ENCODE measurements around the gene TNKS1BP1.

- TF ChIP-seq, protein P1, sequence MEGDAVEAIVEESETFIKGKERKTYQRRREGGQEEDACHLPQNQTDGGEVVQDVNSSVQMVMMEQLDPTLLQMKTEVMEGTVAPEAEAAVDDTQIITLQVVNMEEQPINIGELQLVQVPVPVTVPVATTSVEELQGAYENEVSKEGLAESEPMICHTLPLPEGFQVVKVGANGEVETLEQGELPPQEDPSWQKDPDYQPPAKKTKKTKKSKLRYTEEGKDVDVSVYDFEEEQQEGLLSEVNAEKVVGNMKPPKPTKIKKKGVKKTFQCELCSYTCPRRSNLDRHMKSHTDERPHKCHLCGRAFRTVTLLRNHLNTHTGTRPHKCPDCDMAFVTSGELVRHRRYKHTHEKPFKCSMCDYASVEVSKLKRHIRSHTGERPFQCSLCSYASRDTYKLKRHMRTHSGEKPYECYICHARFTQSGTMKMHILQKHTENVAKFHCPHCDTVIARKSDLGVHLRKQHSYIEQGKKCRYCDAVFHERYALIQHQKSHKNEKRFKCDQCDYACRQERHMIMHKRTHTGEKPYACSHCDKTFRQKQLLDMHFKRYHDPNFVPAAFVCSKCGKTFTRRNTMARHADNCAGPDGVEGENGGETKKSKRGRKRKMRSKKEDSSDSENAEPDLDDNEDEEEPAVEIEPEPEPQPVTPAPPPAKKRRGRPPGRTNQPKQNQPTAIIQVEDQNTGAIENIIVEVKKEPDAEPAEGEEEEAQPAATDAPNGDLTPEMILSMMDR (conservative IDR thresholded peaks at IDR 0.05): no peak
- TF ChIP-seq EZH2 (IDR thresholded peaks at IDR 0.05; ENCODE audit: low read depth): no peak
Measured at GRCh38 chr11:57368845-57369232, 44.1 kb upstream of the TNKS1BP1 start.

All from PC-9 (cell line).